NCI-H510A (cell line): ENCODE data around the gene PTPRC.

ENCODE experiments used
- DNase-seq: peaks from one replicate; lab custom pipeline; 2025; lab: John Stamatoyannopoulos, UW

The PTPRC gene

GRCh38 chr1:198649232-198649967 lies 10.6 kb downstream of the PTPRC start:
- no peak for DNase-seq

GRCh38 chr1:198649968-198650338 lies 11.1 kb downstream of the PTPRC start:
- no peak for DNase-seq

GRCh38 chr1:198650506-198650905 lies 11.7 kb downstream of the PTPRC start:
- DNase-seq: no peak

GRCh38 chr1:198651650-198652400 lies 13.0 kb downstream of the PTPRC start:
- no peak for DNase-seq

- DNase-seq: no peak
Measured at GRCh38 chr1:198653808-198654413, 15.1 kb downstream of the PTPRC start.

- no peak for DNase-seq
Measured at GRCh38 chr1:198655459-198656121, 16.8 kb downstream of the PTPRC start.

- no peak for DNase-seq
Measured at GRCh38 chr1:198656500-198656932, 17.7 kb downstream of the PTPRC start.

- DNase-seq: no peak
Measured at GRCh38 chr1:198657550-198658064, 18.8 kb downstream of the PTPRC start.

GRCh38 chr1:198660341-198661261 lies 21.8 kb downstream of the PTPRC start:
- no peak for DNase-seq

- no peak for DNase-seq
Measured at GRCh38 chr1:198662821-198663220, 24.0 kb downstream of the PTPRC start.

- DNase-seq: no peak
Measured at GRCh38 chr1:198664068-198664788, 25.4 kb downstream of the PTPRC start.

GRCh38 chr1:198667186-198667585 lies 28.3 kb downstream of the PTPRC start:
- DNase-seq: no peak

- DNase-seq: no peak
Measured at GRCh38 chr1:198667807-198668206, 29.0 kb downstream of the PTPRC start.

- DNase-seq: no peak
Measured at GRCh38 chr1:198669023-198669698, 30.3 kb downstream of the PTPRC start.

GRCh38 chr1:198669771-198670170 lies 30.9 kb downstream of the PTPRC start:
- no peak for DNase-seq

GRCh38 chr1:198671136-198671535 lies 32.3 kb downstream of the PTPRC start:
- no peak for DNase-seq

- no peak for DNase-seq
Measured at GRCh38 chr1:198672124-198672523, 33.3 kb downstream of the PTPRC start.

GRCh38 chr1:198674009-198674408 lies 35.2 kb downstream of the PTPRC start:
- no peak for DNase-seq

- DNase-seq: no peak
Measured at GRCh38 chr1:198676253-198676652, 37.4 kb downstream of the PTPRC start.

- DNase-seq: no peak
Measured at GRCh38 chr1:198677027-198677426, 38.2 kb downstream of the PTPRC start.
